Kidney tubule cell (primary cell): ENCODE measurements around the gene C10orf53.

Source experiments
- DNase-seq: peaks from one replicate; pipeline ENCODE4 v3.0.0-alpha.2; 2018; ENCODE audit warnings: low spot score

C10orf53 gene

GRCh38 chr10:49737474-49738201 lies 58.2 kb downstream of the C10orf53 start:
- no peak for DNase-seq

GRCh38 chr10:49738616-49739360 lies 59.3 kb downstream of the C10orf53 start:
- no peak for DNase-seq

GRCh38 chr10:49739426-49739825 lies 60.0 kb downstream of the C10orf53 start:
- no peak for DNase-seq

GRCh38 chr10:49740346-49741107 lies 61.1 kb downstream of the C10orf53 start:
- no peak for DNase-seq

GRCh38 chr10:49741108-49741995 lies 61.9 kb downstream of the C10orf53 start:
- no peak for DNase-seq

GRCh38 chr10:49742683-49743463 lies 63.4 kb downstream of the C10orf53 start:
- DNase-seq = no peak

- DNase-seq = no peak
Observed at GRCh38 chr10:49743464-49744075, 64.1 kb downstream of the C10orf53 start.

- DNase-seq = no peak
Observed at GRCh38 chr10:49744091-49744685, 64.7 kb downstream of the C10orf53 start.

- no peak for DNase-seq
Observed at GRCh38 chr10:49744924-49745605, 65.6 kb downstream of the C10orf53 start.

- no peak for DNase-seq
Observed at GRCh38 chr10:49745756-49746155, 66.3 kb downstream of the C10orf53 start.

- no peak for DNase-seq
Observed at GRCh38 chr10:49746626-49747302, 67.3 kb downstream of the C10orf53 start.
